ENCODE measurements around the gene ADSL. TPM values are rescaled to one million over a fixed set of nuclear protein-coding genes. Genes with fewer than 3 reads are reported as not detected.

Gene ADSL
- total RNA-seq, 4 donors from 2014 or later, result 32.0 to 98.1 (median 77.8) TPM

- TF ChIP-seq CTCF (IDR thresholded peaks at IDR 0.05) (no peak), POLR2A (IDR thresholded peaks at IDR 0.05) (no peak)
- intact Hi-C loops (cut with DNase I), result no loop called here
These were observed 19.2 kb upstream of the ADSL start for GRCh38 chr22:40326905-40327735.

GRCh38 chr22:40328546-40329456, 17.5 kb upstream of the ADSL start:
- WGBS, 2 donors, result 75 to 86% methylated on average over 9 of the region's 9 CpGs
- no peak for DNase-seq
- Histone ChIP-seq H3K27ac (no peak overlapping the region), H3K4me3 (no peak overlapping the region), H3K9me3 (no peaks in the 10 kb centered on the region), H3K36me3 (peaks cover 0 to 62% (median 0%) of the 10 kb centered on the region in 3 donors), H3K27me3 (no peaks in the 10 kb centered on the region), H3K4me1 (peaks cover 0 to 9% (median 4%) of the 10 kb centered on the region in 3 donors)
- intact Hi-C loops (cut with DNase I), result no loop called here
- TF ChIP-seq POLR2A (IDR thresholded peaks at IDR 0.05) (no peak), CTCF (IDR thresholded peaks at IDR 0.05) (no peak)

More at GRCh38 chr22:40326905-40327735, 19.2 kb upstream of the ADSL start:
- H3K36me3 ChIP-seq, result peaks cover 5 to 67% (median 8%) of the 10 kb centered on the region in 3 donors
- WGBS, 2 donors, result 56 to 60% methylated on average over 10 of the region's 10 CpGs
- no peaks in the 10 kb centered on the region for H3K9me3 ChIP-seq
- no peak overlapping the region for H3K27ac ChIP-seq
- no peaks in the 10 kb centered on the region for H3K27me3 ChIP-seq
- H3K4me3 ChIP-seq, result no peak overlapping the region
- peaks cover 0 to 9% (median 3%) of the 10 kb centered on the region in 3 donors for H3K4me1 ChIP-seq
- no peak for DNase-seq

- no peaks in the 10 kb centered on the region for H3K9me3 ChIP-seq
- H3K4me1 ChIP-seq, result peaks cover 0 to 9% (median 4%) of the 10 kb centered on the region in 3 donors
- H3K4me3 ChIP-seq, result no peak overlapping the region
- 80 to 81% methylated on average over 9 of the region's 9 CpGs for WGBS, 2 donors
- intact Hi-C loops (cut with DNase I), result no loop called here
- no peak for DNase-seq
- H3K36me3 ChIP-seq, result peaks cover 0 to 59% (median 0%) of the 10 kb centered on the region in 3 donors
- no peaks in the 10 kb centered on the region for H3K27me3 ChIP-seq
- H3K27ac ChIP-seq, result no peak overlapping the region
- no peak for TF ChIP-seq CTCF (IDR thresholded peaks at IDR 0.05)
- TF ChIP-seq POLR2A (IDR thresholded peaks at IDR 0.05), result no peak
These were observed 16.8 kb upstream of the ADSL start for GRCh38 chr22:40329466-40329865.

- Histone ChIP-seq H3K27ac (no peak overlapping the region), H3K4me1 (peaks cover 0 to 15% (median 4%) of the 10 kb centered on the region in 3 donors), H3K9me3 (no peaks in the 10 kb centered on the region), H3K4me3 (no peak overlapping the region), H3K36me3 (peaks cover 0 to 53% (median 0%) of the 10 kb centered on the region in 3 donors), H3K27me3 (no peaks in the 10 kb centered on the region)
- TF ChIP-seq POLR2A (IDR thresholded peaks at IDR 0.05) (no peak), CTCF (IDR thresholded peaks at IDR 0.05) (no peak)
- intact Hi-C loops (cut with DNase I), result no loop called here
- 77 to 93% methylated on average over 4 of the region's 4 CpGs for WGBS, 2 donors
- no peak for DNase-seq
These were observed 16.2 kb upstream of the ADSL start for GRCh38 chr22:40330086-40330485.
